Measurements from ENCODE around the gene SNX11. TPM values are rescaled to one million over a fixed set of nuclear protein-coding genes. Genes with fewer than 3 reads are reported as not detected.

The SNX11 gene
- total RNA-seq, 1 donor from 2014 or later: 9.8 TPM

GRCh38 chr17:48160177-48161081 lies 52.9 kb downstream of the SNX11 start:
- ATAC-seq (peak; percentile 61), DNase-seq (ENCODE audit: low spot score) (peak; percentile 58)

- DNase-seq (ENCODE audit: low spot score): no peak
Measured at GRCh38 chr17:48161127-48161905, 53.8 kb downstream of the SNX11 start.

GRCh38 chr17:48162306-48162934 lies 54.9 kb downstream of the SNX11 start:
- DNase-seq (ENCODE audit: low spot score) (no peak), ATAC-seq (peak; percentile 75)

More at GRCh38 chr17:48161127-48161905, 53.8 kb downstream of the SNX11 start:
- no peak for ATAC-seq

GRCh38 chr17:48162946-48163506 lies 55.5 kb downstream of the SNX11 start:
- peak; percentile 68 for ATAC-seq
- DNase-seq (ENCODE audit: low spot score): peak; percentile 62

- no peak for ATAC-seq
- no peak for DNase-seq (ENCODE audit: low spot score)
Measured at GRCh38 chr17:48163809-48164208, 56.2 kb downstream of the SNX11 start.

GRCh38 chr17:48169926-48170325 lies 62.4 kb downstream of the SNX11 start:
- DNase-seq (ENCODE audit: low spot score) (no peak), ATAC-seq (no peak)

Other genes with a start within 250 kb of the SNX11 start
- 5.4 TPM for gene SP2, start 211.5 kb upstream of the SNX11 start, total RNA-seq
- gene PNPO, start 166.2 kb upstream of the SNX11 start, total RNA-seq: 128 TPM
- gene PRR15L, start 149.9 kb upstream of the SNX11 start, total RNA-seq: 1.3 TPM
- gene CDK5RAP3, start 136.7 kb upstream of the SNX11 start, total RNA-seq: 107 TPM
- gene COPZ2, start 70.0 kb upstream of the SNX11 start, total RNA-seq: 23.1 TPM
- 150 TPM for gene NFE2L1, start 59.4 kb upstream of the SNX11 start, total RNA-seq
- 8.2 TPM for gene CBX1, start 6.3 kb upstream of the SNX11 start, total RNA-seq